Right renal pelvis (tissue), 4 donors: ENCODE results near the gene OSBPL3. TPM values are rescaled to one million over a fixed set of nuclear protein-coding genes. Genes with fewer than 3 reads are reported as not detected.

ENCODE experiments used
- DNase-seq, 4 donors: peaks; one replicate each; pipeline ENCODE4 v3.0.0-alpha.2; 2013; ENCODE audit warnings: low read depth in 4 of 4, low spot score in 3 of 4, missing footprints in 1 of 4
- polyA plus RNA-seq, 4 donors: library from polyadenylated mRNA; unstranded; fragments of 120-200 nt; gene quantifications; one replicate each; pipeline ENCODE4 v1.2.1, GENCODE V29; 2013; ENCODE audit not compliant: insufficient read length in 4 of 4

The OSBPL3 gene
- polyA plus RNA-seq, 4 donors, result 18.6 to 26.9 (median 20.0) TPM

DNA sequence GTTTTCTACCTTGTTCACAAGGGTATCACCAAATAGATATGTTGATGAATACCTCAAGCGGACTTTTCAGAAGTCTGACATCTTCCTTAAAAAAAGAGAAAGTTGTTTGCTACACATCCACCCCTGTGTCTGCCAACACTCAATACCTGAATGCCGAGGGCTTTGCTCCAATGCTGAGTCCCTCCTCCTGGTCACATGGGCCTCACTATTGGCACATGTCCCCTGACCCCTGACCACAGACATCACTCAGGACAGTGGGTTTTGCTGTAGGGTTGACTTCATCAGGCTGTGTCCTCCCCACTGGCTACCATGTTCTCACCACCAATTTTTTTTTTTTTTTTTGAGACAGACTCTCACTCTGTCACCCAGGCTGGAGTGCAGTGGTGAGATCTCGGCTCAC is 76.4 kb downstream of the OSBPL3 start:
- DNase-seq, result no peak

DNA sequence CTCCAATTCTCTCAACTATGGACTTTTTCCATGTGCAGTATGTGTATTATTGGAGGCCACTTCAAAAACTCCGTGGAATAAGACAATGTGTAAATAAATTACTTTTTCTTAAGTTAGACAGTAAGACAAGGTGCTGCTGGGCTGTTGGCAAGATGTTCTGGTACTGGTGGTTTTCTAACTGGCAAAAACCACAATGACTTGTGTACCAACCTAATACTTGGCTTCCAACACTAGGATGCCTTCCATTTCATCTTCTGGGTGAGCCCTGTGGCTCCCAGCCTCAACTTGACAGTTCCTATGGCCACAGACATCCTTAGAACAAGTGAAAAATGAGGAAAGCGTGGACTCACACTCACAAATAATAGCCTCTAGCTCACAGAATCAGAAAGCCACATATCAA is 77.0 kb downstream of the OSBPL3 start:
- no peak for DNase-seq

DNA sequence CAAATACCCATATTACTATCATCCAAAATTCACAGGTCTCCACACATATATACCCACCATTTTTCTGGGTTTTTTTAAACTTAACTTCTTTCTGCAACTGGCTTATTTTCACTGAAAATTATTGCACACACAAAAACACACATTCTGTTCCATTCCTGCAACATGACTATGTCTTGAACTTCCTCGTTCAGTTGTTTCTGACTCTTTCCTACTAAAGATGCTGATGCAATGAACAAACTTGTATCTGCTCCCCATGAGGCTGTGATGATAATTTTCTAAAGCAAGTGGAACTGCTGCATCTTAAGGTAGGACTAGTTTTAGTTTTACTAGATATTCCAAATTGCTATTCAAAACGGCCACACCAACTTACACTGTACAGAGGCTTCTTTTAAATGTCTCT is 77.7 kb downstream of the OSBPL3 start:
- no peak for DNase-seq

- DNase-seq, result no peak
Measured at GRCh38 chr7:24899905-24900304, 80.1 kb downstream of the OSBPL3 start.

GRCh38 chr7:24899161-24899560 is 80.8 kb downstream of the OSBPL3 start:
- DNase-seq, result no peak

GRCh38 chr7:24898691-24899090 is 81.3 kb downstream of the OSBPL3 start:
- no peak for DNase-seq

DNA sequence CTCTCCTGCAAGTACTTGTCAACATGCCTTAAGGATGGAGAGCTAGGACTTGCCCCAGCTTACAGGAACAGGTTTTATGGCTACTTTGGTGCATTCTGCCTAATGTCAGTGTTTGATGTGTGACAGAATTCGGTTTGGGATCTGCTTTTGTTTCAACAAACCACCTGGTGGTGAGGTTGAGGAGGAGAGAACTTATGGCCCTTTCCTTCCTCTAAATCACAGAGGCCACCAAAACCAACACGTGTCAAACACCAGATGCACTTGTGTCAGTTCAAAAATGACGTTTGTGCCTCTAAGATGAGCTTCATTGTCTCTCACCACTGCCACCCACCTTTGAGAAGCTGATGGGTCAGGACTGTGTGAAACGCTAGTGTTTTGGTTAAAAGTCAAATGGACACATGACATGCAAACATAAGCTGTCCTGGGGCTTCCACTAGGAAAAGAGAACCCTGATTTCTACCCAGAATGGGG is 83.9 kb downstream of the OSBPL3 start:
- no peak for DNase-seq

DNA sequence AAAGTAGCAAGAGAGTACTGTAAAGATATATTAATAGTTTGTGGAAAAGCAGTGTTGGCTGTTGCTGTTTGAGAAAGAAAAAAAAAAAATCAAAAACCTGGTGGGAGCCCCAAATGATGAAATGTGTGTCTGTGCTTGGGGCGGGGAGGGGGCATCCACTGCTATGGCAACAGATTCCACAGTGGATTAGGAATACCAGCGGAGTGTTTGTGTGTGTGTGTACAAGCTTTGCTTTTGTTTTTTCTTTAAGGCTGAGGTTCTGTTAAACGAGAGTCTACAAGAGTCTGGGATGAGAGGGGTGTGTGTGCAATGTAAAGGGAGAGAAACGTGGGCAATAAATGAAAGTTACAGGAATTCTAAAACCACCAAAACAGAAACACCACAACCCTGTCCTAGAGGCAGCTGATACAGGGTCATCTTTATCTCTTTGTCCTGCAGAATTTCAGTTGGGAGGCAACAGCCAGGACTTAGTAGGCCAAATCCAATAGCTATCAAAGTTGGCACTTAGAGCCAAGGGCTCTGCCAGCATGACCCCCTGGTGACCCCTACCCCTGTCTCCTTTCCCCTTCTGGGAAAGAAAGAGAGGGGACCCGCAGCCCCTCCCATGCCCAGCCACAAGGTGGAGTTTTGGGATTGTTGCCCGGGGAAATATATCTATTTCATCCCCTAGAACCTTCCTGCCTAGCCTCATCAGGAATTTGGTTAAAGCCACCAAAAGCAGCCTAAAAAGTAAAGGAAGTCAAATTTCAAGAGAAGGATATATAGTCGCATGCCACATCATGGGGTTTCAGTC is 85.4 kb downstream of the OSBPL3 start:
- no peak for DNase-seq

GRCh38 chr7:24891311-24891735 is 88.7 kb downstream of the OSBPL3 start:
- no peak for DNase-seq

- no peak for DNase-seq
Measured at GRCh38 chr7:24889611-24890010, 90.4 kb downstream of the OSBPL3 start.

GRCh38 chr7:24888653-24889052 is 91.3 kb downstream of the OSBPL3 start:
- DNase-seq, result no peak

DNA sequence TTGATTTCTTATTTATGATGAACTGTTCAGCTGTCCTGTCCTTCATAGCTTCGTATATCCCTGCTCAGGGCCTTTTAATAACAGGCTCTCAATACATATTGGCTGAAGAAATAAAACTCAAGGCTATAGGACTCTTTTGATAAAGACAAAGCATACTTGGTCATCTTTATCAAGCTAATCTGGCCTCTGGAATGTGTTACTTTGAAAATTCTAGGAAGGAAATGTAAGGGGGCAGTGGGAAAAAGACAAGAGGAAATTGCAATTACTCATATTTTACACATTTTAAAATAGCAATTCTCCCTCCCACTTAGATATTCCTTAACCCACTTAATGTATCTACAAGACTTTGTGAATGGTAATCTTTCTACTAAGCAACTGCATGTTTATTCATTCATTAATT is 94.3 kb downstream of the OSBPL3 start:
- DNase-seq, result no peak

DNA sequence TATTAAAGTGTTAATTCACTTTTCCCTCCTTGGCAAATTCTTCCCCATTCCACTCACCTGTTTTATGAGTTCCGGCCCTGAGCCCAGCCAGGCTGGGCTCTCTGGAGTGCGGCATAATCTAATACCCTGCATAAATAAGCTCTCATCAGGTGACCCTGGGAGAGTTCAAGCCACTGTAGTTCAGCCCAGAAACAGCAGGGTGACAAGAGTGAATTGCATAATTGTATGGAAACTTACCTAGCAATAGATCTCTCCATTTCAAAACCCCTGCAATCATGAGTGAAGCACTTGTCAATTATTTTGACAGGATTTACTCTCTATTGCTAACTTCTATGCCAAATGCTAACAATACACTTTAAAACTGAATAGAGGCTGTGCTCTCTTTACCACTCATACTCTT is 94.7 kb downstream of the OSBPL3 start:
- no peak for DNase-seq

- no peak for DNase-seq
Measured at GRCh38 chr7:24884401-24884800, 95.6 kb downstream of the OSBPL3 start.

DNA sequence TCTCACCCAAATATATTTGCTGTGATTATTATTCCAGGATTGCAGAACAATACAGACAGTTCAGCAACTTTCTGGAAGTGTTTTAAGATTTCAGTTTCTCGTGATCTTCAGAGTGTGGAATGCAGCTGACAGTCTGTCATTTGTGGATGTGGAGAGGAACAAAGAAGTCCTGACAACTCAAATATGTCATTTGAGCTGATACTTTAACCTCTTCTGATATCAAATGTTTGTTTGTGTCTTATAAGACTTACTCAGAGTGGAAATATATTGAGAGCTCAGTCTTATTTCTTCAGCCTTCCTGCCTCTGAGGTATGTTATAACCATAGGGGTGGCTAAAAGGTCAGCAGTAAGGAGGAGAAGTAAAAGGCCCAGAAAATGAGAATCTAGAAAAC is 96.4 kb downstream of the OSBPL3 start:
- DNase-seq, result no peak

GRCh38 chr7:24882989-24883621 is 96.9 kb downstream of the OSBPL3 start:
- no peak for DNase-seq

GRCh38 chr7:24881623-24882022 is 98.4 kb downstream of the OSBPL3 start:
- no peak for DNase-seq

DNA sequence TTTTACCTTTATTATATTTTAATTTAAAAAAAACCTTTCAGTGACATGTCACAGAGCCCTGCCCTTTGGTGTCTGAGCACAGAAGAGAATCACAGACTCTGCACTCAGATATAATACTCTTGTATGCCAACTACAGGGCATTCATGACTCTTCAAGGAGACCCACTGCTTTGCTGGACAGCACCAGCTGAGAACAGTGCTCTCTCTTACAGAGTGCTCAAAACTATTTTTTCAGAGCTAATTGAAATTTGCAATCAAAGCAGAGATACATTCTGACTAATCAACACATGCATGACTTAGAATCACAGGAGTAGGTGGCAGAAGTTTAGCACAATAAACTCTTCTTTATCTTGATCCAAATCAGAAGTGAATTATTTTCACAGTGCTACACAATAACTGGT is 99.1 kb downstream of the OSBPL3 start:
- DNase-seq, result no peak

- DNase-seq, result no peak
Measured at GRCh38 chr7:24879291-24879690, 100.7 kb downstream of the OSBPL3 start.

- no peak for DNase-seq
Measured at GRCh38 chr7:24877790-24878311, 102.1 kb downstream of the OSBPL3 start.

- DNase-seq, result no peak
Measured at GRCh38 chr7:24874791-24875190, 105.2 kb downstream of the OSBPL3 start.

GRCh38 chr7:24873944-24874343 is 106.0 kb downstream of the OSBPL3 start:
- DNase-seq, result no peak
